ENCODE results near the gene BAIAP2L2. TPM values are rescaled to one million over a fixed set of nuclear protein-coding genes. Genes with fewer than 3 reads are reported as not detected.

Gene BAIAP2L2
- total RNA-seq, 4 donors from 2014 or later, result 0.58 TPM; not detected in 3

GRCh38 chr22:38110863-38111852, 674 bp upstream of the BAIAP2L2 start:
- no peak overlapping the region for H3K27ac ChIP-seq
- 81 to 83% methylated on average over 1 to 5 of the region's 30 CpGs for WGBS, 2 donors (ENCODE audit: low coverage in 1 of 2)
- no peak for ATAC-seq

GRCh38 chr22:38109371-38110001, 998 bp downstream of the BAIAP2L2 start:
- Histone ChIP-seq H3K9me3 (no peaks in the 10 kb centered on the region), H3K4me1 (peaks cover 0 to 18% (median 0%) of the 10 kb centered on the region in 3 donors), H3K27me3 (no peaks in the 10 kb centered on the region), H3K36me3 (peaks cover 0 to 19% of the 10 kb centered on the region in 2 donors), H3K27ac (no peak overlapping the region), H3K4me3 (no peak overlapping the region)
- TF ChIP-seq POLR2A (IDR thresholded peaks at IDR 0.05) (no peak), POLR2AphosphoS5 (IDR thresholded peaks at IDR 0.05) (no peak), CTCF (IDR thresholded peaks at IDR 0.05) (no peak), EP300 (IDR thresholded peaks at IDR 0.05) (no peak)
- no peak for ATAC-seq
- WGBS, 2 donors (ENCODE audit: low coverage in 1 of 2), result 100% methylated on average over 3 of the region's 22 CpGs; no CpG with 5 or more reads in 1 of the 2 donors

More at GRCh38 chr22:38110863-38111852, 674 bp upstream of the BAIAP2L2 start:
- no peaks in the 10 kb centered on the region for H3K9me3 ChIP-seq
- H3K4me1 ChIP-seq, result peaks cover 0 to 24% (median 0%) of the 10 kb centered on the region in 3 donors
- TF ChIP-seq POLR2AphosphoS5 (IDR thresholded peaks at IDR 0.05) (no peak), CTCF (IDR thresholded peaks at IDR 0.05) (no peak), POLR2A (IDR thresholded peaks at IDR 0.05) (no peak), EP300 (IDR thresholded peaks at IDR 0.05) (no peak)
- peaks cover 0 to 32% of the 10 kb centered on the region in 2 donors for H3K36me3 ChIP-seq
- no peaks in the 10 kb centered on the region for H3K27me3 ChIP-seq
- H3K4me3 ChIP-seq, result no peak overlapping the region

- Histone ChIP-seq H3K27ac (no peak overlapping the region), H3K27me3 (no peaks in the 10 kb centered on the region), H3K9me3 (no peaks in the 10 kb centered on the region), H3K36me3 (peaks cover 0 to 19% of the 10 kb centered on the region in 2 donors), H3K4me1 (peaks cover 0 to 15% (median 0%) of the 10 kb centered on the region in 3 donors), H3K4me3 (no peak overlapping the region)
- 80 to 94% methylated on average over 3 to 10 of the region's 15 CpGs for WGBS, 2 donors (ENCODE audit: low coverage in 1 of 2)
- ATAC-seq, result no peak
- no peak for TF ChIP-seq CTCF (IDR thresholded peaks at IDR 0.05)
- TF ChIP-seq POLR2A (IDR thresholded peaks at IDR 0.05), result no peak
- no peak for TF ChIP-seq POLR2AphosphoS5 (IDR thresholded peaks at IDR 0.05)
- no peak for TF ChIP-seq EP300 (IDR thresholded peaks at IDR 0.05)
Observed at GRCh38 chr22:38108561-38109319, 1.7 kb downstream of the BAIAP2L2 start.

- H3K27me3 ChIP-seq, result no peaks in the 10 kb centered on the region
- peaks cover 0 to 14% of the 10 kb centered on the region in 2 donors for H3K36me3 ChIP-seq
- TF ChIP-seq POLR2AphosphoS5 (IDR thresholded peaks at IDR 0.05), result no peak
- no peak for TF ChIP-seq CTCF (IDR thresholded peaks at IDR 0.05)
- no peak for TF ChIP-seq POLR2A (IDR thresholded peaks at IDR 0.05)
- no peak for TF ChIP-seq EP300 (IDR thresholded peaks at IDR 0.05)
- no CpG with 5 or more reads among the region's 17 CpGs for WGBS, 2 donors (ENCODE audit: low coverage in 1 of 2)
- H3K27ac ChIP-seq, result no peak overlapping the region
- H3K4me3 ChIP-seq, result no peak overlapping the region
- ATAC-seq, result no peak
- peaks cover 0 to 15% (median 0%) of the 10 kb centered on the region in 3 donors for H3K4me1 ChIP-seq
- no peaks in the 10 kb centered on the region for H3K9me3 ChIP-seq
Observed at GRCh38 chr22:38107692-38108515, 2.6 kb downstream of the BAIAP2L2 start.
